ENCODE data around the gene F2.

The F2 gene

DNA sequence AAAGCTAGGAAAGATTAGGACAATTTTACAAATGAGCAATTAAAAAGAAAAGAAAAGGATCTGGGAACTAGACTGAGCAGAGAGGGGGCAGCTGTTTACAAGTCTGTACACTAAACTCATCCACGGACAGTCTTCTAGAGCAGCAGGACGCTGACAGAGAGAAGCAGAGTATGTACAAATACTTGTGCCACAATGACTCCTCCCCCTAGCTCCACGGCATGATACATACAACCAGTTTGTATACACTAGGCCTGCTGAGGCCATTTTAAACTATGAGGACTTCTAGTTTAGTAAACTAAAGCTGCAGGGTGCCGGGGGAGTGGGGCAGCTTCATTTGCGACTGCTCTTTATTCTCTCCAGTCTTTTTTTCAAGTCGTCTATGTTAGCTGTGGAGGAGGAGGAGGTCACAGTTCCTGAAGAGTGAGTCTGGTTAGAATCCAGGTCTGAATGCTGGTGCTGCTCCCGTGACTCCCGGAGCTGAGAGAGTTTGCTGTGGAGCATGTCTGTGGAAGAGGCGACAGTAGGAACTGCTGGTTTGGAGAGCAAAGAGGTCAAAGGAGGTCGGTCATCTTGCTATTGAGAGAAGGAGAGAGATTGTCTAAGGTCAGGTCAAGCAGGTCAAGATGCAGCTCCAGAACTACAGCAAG, 24.8 kb downstream of the F2 start:
- DNase-seq = no peak

DNA sequence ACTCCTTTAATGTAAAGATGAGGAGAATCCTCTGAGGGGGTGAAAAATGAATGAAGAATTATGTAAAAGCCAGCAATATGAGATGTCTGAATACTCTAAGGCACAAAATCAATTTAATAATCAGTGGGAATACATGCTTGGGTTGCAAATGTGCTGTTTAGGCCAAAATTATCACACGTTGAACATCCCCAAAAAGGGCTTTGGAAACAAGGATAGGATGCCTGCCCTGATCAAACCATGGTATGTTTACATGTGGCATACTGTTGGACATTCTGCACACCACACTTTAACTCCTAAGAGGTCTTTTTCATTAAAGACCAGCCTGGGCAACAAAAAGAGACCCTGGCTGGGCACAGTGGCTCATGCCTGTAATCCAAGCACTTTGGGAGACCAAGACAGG, 26.3 kb downstream of the F2 start:
- no peak for DNase-seq

DNA sequence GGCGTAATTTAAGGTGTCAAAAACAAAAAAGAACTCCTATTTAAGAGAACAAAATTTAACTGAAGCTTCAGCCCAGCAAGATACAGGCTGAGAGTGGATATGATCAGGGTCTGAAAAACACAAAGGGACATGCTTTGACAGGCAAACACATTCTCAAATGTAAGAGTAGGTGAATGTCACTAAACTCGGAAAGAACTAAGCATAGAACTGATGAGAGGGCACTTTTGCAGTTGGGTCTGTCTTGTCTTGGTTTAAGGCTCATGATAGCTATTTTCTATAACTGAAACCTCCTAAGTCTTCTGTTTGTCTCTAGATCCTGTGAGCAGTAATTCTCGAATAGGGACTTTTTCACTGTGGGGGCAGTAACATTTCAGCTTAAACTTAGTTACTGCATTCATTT, 27.0 kb downstream of the F2 start:
- no peak for DNase-seq

DNA sequence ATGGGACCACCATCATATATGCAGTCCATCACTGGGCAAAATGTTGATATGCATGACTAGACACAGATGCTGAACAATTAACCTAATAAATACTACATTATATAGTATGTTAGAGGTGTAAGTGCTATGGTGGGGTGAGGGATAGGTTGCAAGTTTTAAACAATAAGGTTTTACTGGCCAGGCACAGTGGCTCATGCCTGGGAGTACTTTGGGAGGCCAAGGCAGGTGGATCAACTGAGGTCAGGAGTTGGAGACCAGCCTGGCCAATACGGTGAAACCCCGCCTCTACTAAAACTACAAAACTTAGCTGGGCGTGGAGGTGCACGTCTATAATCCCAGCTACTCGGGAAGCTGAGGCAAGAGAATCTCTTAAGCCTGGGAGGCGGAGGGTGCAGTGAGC, 28.1 kb downstream of the F2 start:
- DNase-seq = no peak

DNA sequence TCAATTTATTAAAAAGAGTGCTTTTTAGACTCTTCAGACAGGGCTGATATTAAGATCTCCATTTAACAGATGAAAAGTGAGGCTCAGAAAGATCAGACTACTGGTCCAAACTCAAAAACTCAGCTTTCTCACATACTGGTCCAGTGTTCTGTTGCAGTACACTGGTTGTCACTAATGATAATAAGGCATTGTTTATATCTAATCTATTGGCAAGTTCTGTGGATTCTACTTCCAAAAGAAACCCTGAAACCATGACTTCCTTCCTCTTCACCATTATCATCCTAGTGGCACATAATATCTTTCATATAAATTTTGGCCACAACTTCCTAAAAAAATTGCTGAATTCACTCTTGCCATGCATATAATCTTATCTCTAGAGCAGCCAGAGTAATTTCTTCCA, 36.9 kb downstream of the F2 start:
- DNase-seq = no peak

DNA sequence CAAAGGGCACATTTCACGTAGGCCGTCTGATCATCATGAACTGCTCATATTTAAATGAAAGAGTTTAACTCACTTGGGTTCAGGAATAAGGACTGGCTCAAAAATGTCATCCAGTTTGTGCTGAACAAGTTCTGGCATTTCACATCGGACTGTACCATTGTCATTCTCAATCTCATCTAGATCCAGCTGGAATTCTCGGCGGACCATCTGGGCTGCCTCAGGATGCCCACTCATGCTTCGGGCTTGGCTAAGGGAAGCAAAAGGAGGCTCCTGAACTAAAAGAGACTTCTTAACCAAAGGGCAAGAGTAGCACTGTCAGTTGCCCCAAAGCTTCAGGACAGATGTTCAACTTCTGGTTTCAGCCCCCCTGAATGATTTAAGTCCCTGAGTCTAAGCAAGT, 40.2 kb downstream of the F2 start:
- DNase-seq = no peak

DNA sequence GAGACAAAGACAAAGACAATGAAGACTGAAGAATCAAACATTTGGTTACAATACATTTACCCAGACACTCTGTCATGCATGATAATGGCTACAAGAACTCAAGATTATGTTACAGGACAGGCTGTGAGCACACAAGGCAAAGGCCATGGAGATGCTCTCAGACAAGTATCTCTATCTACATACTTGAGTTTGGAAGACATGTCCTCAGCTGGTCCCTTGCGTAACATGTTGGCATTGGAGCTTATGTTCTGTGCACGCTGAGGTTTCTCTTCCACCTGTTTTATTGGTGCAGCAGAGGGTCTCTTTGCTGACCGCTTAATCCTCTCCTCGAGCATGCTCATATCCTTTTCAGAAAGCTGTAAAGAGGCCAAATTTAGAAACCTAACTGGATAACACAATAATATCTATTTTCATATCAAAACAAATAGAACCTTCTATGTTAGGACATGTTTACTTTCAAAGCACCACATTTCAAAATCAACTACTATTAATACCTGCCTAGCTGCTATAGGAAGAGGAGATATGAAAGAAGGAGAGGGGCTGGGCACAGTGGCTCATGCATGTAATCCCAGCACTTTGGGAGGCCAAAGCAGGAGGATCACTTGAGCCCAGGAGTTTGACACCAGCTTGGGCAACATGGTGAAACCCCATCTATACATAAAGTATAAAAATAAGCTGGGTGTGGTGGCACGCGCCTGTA, 41.6 kb downstream of the F2 start:
- DNase-seq = no peak

DNA sequence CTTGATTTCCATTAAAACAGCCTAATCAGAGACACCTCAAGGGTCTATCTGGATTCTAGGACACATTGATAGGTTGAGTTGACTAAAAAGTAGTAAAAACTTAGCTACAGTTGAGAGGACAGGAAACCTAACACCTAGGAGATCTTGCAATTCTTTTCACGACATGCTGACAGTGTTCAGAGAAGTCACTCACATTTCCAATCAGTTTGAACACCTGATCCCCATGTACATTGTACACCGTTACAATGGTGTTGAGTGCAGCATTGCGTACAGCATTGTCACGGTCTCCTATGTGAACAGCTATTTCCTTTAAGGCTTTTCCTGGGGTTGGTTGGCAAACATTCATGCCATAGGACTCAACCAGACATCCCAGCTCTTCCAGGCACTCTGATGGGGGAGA, 42.8 kb downstream of the F2 start:
- no peak for DNase-seq

DNA sequence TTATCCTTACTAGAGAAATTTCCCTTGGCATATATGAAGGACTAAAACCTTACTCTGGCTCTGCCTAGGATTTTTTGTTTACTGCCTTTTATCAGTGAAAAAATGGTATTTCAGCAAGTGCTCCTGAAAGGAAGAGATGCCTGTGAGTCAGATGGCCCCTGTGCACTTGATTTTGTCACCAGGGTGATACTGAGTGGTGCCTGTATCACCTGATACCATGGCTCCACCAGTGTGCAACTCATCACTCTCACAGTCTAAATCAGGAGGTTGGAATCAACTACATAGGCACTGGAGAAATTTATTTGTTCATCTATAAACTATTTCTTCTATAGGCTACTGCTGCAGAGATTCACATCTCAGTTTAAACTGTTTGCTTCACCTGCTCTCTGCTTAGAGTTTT, 43.2 kb downstream of the F2 start:
- no peak for DNase-seq

DNA sequence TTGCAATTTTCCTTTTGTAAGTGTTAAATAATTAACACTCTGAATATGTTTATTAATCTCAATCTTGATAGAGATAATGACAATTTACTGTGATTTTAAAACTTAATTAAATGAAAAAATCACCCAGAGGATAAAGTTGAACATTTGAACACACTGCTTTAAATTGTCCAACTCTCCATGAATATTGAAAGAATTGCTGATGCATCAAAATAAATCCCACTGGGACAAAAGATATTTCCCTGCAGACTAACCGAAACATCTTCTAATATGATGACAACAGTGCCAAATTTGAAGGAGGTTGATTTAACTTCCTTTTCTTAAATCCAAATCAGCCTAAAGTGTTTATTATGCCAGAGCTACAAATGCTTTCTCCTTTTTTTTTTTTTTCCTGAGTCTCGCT, 47.6 kb downstream of the F2 start:
- DNase-seq = no peak

DNA sequence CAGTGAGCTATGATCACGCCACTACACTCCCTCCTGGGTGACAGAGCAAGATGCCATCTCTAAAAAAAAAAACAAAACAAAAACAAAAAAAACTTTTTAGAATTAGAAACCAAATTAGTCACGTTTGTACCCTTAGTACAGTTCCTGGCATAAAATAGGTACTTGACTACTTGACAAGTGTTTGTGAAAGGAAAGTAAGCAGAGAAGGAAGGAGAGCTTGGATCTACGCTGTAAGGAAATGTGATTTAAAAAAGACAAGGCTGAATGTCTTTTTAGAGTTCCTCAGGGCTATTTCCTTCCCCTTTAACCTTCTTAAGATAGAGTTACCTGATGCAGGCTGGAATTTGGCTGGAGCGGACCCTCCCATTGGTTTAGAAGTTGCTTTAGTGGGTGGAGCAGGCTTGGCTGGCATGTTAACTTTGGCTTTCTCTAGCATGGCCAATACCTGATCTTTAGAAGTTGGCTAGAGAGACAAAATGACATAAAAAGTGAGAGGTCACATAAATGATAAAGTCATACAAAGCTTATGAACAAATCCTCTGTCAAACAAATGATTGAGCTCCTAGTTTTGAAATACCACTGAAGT, 50.7 kb downstream of the F2 start:
- DNase-seq = no peak

DNA sequence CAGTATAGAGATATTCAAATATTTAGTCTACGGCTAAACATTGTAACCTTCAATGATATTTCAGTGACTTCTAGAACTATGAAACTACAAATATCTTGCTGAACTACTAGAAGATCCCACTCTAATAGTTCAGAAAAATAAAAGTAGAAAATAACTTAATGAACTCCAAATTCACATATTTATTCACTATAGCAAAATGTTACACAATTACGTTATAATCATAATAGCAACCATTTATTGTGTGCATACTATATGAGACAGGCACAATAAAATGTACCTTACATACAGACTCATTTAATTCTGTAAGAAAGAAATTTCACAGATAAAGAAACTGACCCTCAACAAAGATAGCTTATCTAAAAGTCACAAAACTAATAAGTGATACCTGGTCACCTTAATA, 57.9 kb downstream of the F2 start:
- DNase-seq = no peak

DNA sequence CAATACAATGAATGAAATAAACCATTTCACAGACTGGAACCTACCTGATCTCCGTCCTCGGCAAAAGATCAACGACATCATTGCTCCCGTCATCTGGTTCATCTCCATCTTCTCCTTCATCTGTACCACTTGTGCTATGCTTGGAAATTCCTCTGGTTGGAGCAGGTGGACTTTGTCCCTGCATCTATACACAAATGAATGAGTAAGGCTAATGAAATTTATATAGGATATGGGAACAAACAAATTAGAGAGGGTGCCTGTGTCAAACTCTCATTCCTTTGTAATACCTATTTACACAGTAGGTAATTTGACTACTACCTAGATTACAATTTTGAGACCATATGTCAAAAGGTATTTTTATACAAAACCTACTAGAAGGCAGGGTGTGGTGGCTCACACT, 59.4 kb downstream of the F2 start:
- DNase-seq = no peak
